NCI-H2107 treated with DMSO at 0.1 percent for 48 hours (cell line): Measurements from ENCODE around the gene ASB2.

Experiments used
- DNase-seq: peaks from one replicate; lab custom pipeline; 2025; ENCODE audit not compliant: unreplicated experiment; lab: John Stamatoyannopoulos, UW

ASB2 gene

GRCh38 chr14:93976477-93977057 lies at the start of gene ASB2:
Gene ASB2 (minus strand): TSS chr14:93976570. CDS start chr14:93964539, 12,031 bp downstream.
- DNase-seq, result no peak

GRCh38 chr14:94025720-94026119 lies 49.4 kb upstream of the ASB2 start:
- DNase-seq, result no peak

- DNase-seq, result no peak
These were observed 48.2 kb upstream of the ASB2 start for GRCh38 chr14:94024549-94024948.

GRCh38 chr14:94022532-94023411 lies 46.4 kb upstream of the ASB2 start:
- DNase-seq, result no peak

- DNase-seq, result no peak
These were observed 45.2 kb upstream of the ASB2 start for GRCh38 chr14:94021416-94022157.

- DNase-seq, result no peak
These were observed 44.6 kb upstream of the ASB2 start for GRCh38 chr14:94021001-94021400.

- DNase-seq, result no peak
These were observed 43.9 kb upstream of the ASB2 start for GRCh38 chr14:94020267-94020666.

GRCh38 chr14:94019329-94019728 lies 43.0 kb upstream of the ASB2 start:
- DNase-seq, result no peak

GRCh38 chr14:94018308-94018707 lies 41.9 kb upstream of the ASB2 start:
- DNase-seq, result no peak

GRCh38 chr14:94016446-94016976 lies 40.1 kb upstream of the ASB2 start:
- no peak for DNase-seq

- DNase-seq, result no peak
These were observed 38.9 kb upstream of the ASB2 start for GRCh38 chr14:94015223-94015622.

GRCh38 chr14:94014382-94014781 lies 38.0 kb upstream of the ASB2 start:
- no peak for DNase-seq

- no peak for DNase-seq
These were observed 35.4 kb upstream of the ASB2 start for GRCh38 chr14:94011795-94012194.

- no peak for DNase-seq
These were observed 34.3 kb upstream of the ASB2 start for GRCh38 chr14:94010625-94011024.

GRCh38 chr14:94009767-94010166 lies 33.4 kb upstream of the ASB2 start:
- DNase-seq, result peak; percentile 32

- no peak for DNase-seq
These were observed 31.9 kb upstream of the ASB2 start for GRCh38 chr14:94008234-94008633.

- DNase-seq, result no peak
These were observed 29.1 kb upstream of the ASB2 start for GRCh38 chr14:94005324-94006073.

GRCh38 chr14:94004015-94004414 lies 27.6 kb upstream of the ASB2 start:
- no peak for DNase-seq

- no peak for DNase-seq
These were observed 27.0 kb upstream of the ASB2 start for GRCh38 chr14:94003397-94003796.

GRCh38 chr14:94001501-94002396 lies 25.4 kb upstream of the ASB2 start:
- DNase-seq, result peak; percentile 44
